Neuronal stem cell (in vitro differentiated cells): Measurements from ENCODE around the gene CPNE4. TPM values are rescaled to one million over a fixed set of nuclear protein-coding genes. Genes with fewer than 3 reads are reported as not detected.

Experiments used
- DNase-seq: peaks from one replicate; pipeline ENCODE4 v3.0.0-alpha.2; 2013; ENCODE audit warnings: low spot score
- H2AFZ ChIP-seq: one replicate; pipeline ENCODE4 v1.6.1; 2013; ENCODE audit warnings: mild to moderate bottlenecking, low read length, inconsistent platforms
- H2AK5ac ChIP-seq: 2 replicates; pipeline ENCODE4 v1.6.1; 2013; ENCODE audit warnings: low read depth, mild to moderate bottlenecking, inconsistent platforms, low read length, moderate library complexity, mixed read lengths
- H2BK120ac ChIP-seq: 2 replicates; pipeline ENCODE4 v1.6.1; 2013; ENCODE audit warnings: low read depth, mild to moderate bottlenecking, inconsistent platforms, low read length, moderate library complexity, mixed read lengths
- H2BK12ac ChIP-seq: one replicate; pipeline ENCODE4 v1.6.1; 2013; ENCODE audit warnings: low read length, inconsistent platforms
- H2BK15ac ChIP-seq: 2 replicates; pipeline ENCODE4 v1.6.1; 2013; ENCODE audit warnings: mild to moderate bottlenecking, low read length, inconsistent platforms, mixed read lengths
- H2BK5ac ChIP-seq: one replicate; pipeline ENCODE4 v1.6.1; 2013; ENCODE audit warnings: inconsistent platforms, mild to moderate bottlenecking, low read length, moderate library complexity
- H3K14ac ChIP-seq: one replicate; pipeline ENCODE4 v1.6.1; 2013; ENCODE audit warnings: low read length, inconsistent platforms
- H3K18ac ChIP-seq: 2 replicates; pipeline ENCODE4 v1.6.1; 2013; ENCODE audit warnings: low read length, inconsistent platforms
- H3K23ac ChIP-seq: 2 replicates; pipeline ENCODE4 v1.6.1; 2013; ENCODE audit warnings: low read depth, mild to moderate bottlenecking, mixed read lengths, low read length, inconsistent platforms; ENCODE audit not compliant: poor library complexity
- H3K27ac ChIP-seq: replicated peaks from 3 replicates; pipeline ENCODE4 v1.5.1; 2013; ENCODE audit warnings: low read length, inconsistent platforms
- H3K27me3 ChIP-seq, 3 experiments: 2 replicates each; pipeline ENCODE4 v1.6.1; 2013; ENCODE audit warnings: low read length in 3 of 3, mild to moderate bottlenecking in 2 of 3, inconsistent platforms in 1 of 3, low read depth in 1 of 3, mixed read lengths in 1 of 3, moderate library complexity in 1 of 3; ENCODE audit not compliant: control insufficient read depth in 3 of 3, insufficient read depth in 3 of 3
- H3K36me3 ChIP-seq, 2 donors: replicated peaks in 1 of 2; 2 replicates each; pipeline ENCODE4 v1.6.1; 2013; ENCODE audit warnings: low read length in 2 of 2; ENCODE audit not compliant: control insufficient read depth in 2 of 2, insufficient read depth in 2 of 2
- H3K4ac ChIP-seq: 2 replicates; pipeline ENCODE4 v1.6.1; 2013; ENCODE audit warnings: inconsistent platforms, mild to moderate bottlenecking, low read length, moderate library complexity
- H3K4me1 ChIP-seq, 2 donors: 1 replicate in 1 of 2; 2 replicates in 1 of 2; pipeline ENCODE4 v1.6.1; 2013; ENCODE audit warnings: low read length in 2 of 2, low read depth in 1 of 2; ENCODE audit not compliant: control insufficient read depth in 2 of 2, insufficient read depth in 1 of 2
- H3K4me2 ChIP-seq: one replicate; pipeline ENCODE4 v1.6.1; 2013; ENCODE audit warnings: mild to moderate bottlenecking, low read length, inconsistent platforms; ENCODE audit not compliant: insufficient read depth, poor library complexity, severe bottlenecking
- H3K4me3 ChIP-seq, 2 donors: 2 replicates each; pipeline ENCODE4 v1.5.1; 2013; ENCODE audit warnings: low read length in 2 of 2, mild to moderate bottlenecking in 2 of 2, inconsistent platforms in 1 of 2, moderate library complexity in 1 of 2
- H3K79me1 ChIP-seq: one replicate; pipeline ENCODE4 v1.6.1; 2013; ENCODE audit warnings: low read depth, mild to moderate bottlenecking, inconsistent platforms, low read length, moderate library complexity
- H3K9ac ChIP-seq: one replicate; pipeline ENCODE4 v1.6.1; 2013; ENCODE audit warnings: mild to moderate bottlenecking, low read depth, low read length, inconsistent platforms; ENCODE audit not compliant: poor library complexity
- H3K9me3 ChIP-seq, 2 donors: replicated peaks in 1 of 2; 2 replicates each; pipeline versions ENCODE3 to v1.6.1; 2013; ENCODE audit warnings: low read length in 2 of 2, mild to moderate bottlenecking in 2 of 2, inconsistent platforms in 1 of 2, low read depth in 1 of 2, mixed read lengths in 1 of 2, moderate library complexity in 1 of 2; ENCODE audit not compliant: control insufficient read depth in 2 of 2, insufficient read depth in 1 of 2
- H4K8ac ChIP-seq: one replicate; pipeline ENCODE4 v1.6.1; 2013; ENCODE audit warnings: low read depth, mild to moderate bottlenecking, inconsistent platforms, low read length, moderate library complexity
- H4K91ac ChIP-seq: one replicate; pipeline ENCODE4 v1.6.1; 2013; ENCODE audit warnings: low read length, low read depth, mild to moderate bottlenecking, inconsistent platforms; ENCODE audit not compliant: poor library complexity
- WGBS, 2 donors: extraction: QIAGEN DNeasy Blood & Tissue Kit; methylation state at CpG; one replicate each; pipeline ENCODE4 v1.1.7; 2013; ENCODE audit warnings: missing lambda C conversion rate in 2 of 2, mixed read lengths in 1 of 2; ENCODE audit not compliant: insufficient read length in 2 of 2, insufficient replicate concordance in 1 of 2; ENCODE audit errors: extremely low coverage in 2 of 2; 5-methylcytosine and 5-hydroxymethylcytosine counted together
- polyA plus RNA-seq, 2 experiments: library from polyadenylated mRNA; stranded (reverse); fragments of 200-250 nt; gene quantifications; one replicate each; pipeline ENCODE4 v1.2.3, GENCODE V29; 2013

Gene CPNE4
- 0.13 TPM for polyA plus RNA-seq (2013, experiment 1 of 2)
- polyA plus RNA-seq (2013, experiment 2 of 2), result 0.07 TPM

DNA sequence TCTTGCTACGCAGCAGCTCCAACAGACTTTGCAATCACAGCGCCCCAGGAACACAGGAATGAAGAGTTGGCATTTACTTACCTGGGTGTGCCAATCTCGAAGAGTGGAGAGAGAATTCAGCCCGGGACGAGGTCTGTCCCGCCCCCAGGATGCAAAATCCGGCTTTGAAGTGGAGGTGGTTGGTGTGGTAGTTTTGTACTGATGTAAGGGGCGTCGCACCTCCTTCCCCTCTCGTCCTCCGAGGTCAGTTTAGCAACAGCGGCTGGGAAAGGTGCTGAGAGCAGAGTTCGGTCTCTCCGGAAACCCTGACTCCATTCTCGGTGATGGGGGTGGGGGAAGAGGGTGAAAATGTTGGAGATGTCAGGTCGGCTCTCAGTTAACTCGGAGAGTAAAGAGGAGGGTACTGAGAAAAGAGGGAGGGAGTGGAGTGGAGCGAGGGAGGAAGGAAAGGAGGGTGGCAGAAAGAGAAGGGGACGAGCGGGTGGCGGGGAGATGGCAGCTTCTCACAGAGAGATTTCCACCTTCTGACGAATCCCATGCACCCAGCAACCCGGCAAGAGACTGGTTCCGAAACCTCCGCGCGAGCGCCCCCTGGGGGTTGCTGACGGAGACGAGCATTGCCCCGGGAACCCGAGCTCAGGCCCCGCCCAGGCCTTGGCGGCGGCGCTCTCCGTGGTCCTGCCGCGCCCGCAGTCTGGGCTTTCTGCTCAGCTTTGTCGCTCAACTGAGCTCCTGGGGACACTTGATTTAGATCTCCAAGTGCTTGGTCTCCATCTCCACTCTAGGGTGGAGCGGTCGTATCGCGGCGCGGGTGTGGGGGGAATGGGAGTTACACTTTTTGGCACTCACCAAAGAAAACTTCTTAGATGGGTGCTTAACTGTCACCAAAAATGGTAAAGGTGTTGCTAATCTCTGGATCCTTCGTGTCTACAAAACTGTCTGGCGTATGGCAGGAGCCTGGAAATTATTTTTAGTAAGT lies at the start of gene CPNE4:
TSS of gene CPNE4 (minus strand) at position 529 of the 979 bp plus-strand sequence.
- H3K27ac ChIP-seq, result no peak within 1 kb of the TSS
- no peak within 1 kb of the TSS for H2AK5ac ChIP-seq
- H3K23ac ChIP-seq, result no peak within 1 kb of the TSS
- H2BK15ac ChIP-seq, result no peak within 1 kb of the TSS
- DNase-seq, result peak; percentile 90
- no peaks in the 10 kb centered on the region for H3K79me1 ChIP-seq
- H2AFZ ChIP-seq, result peak within 1 kb of the TSS; percentile 89
- no peak within 1 kb of the TSS for H4K8ac ChIP-seq
- no peak within 1 kb of the TSS for H3K9ac ChIP-seq
- H3K18ac ChIP-seq, result no peak within 1 kb of the TSS
- H3K27me3 ChIP-seq, result peaks cover 2 to 26% (median 5%) of the 10 kb centered on the region in 3 experiments
- H2BK120ac ChIP-seq, result no peak within 1 kb of the TSS
- H3K4me2 ChIP-seq, result peak within 1 kb of the TSS; percentile 97
- no peaks in the 10 kb centered on the region for H3K9me3 ChIP-seq
- H2BK5ac ChIP-seq, result no peak within 1 kb of the TSS
- no peaks in the 10 kb centered on the region for H3K36me3 ChIP-seq
- H4K91ac ChIP-seq, result no peak within 1 kb of the TSS
- H3K4ac ChIP-seq, result no peak within 1 kb of the TSS
- no peak within 1 kb of the TSS for H2BK12ac ChIP-seq
- no peak within 1 kb of the TSS for H3K14ac ChIP-seq
- peaks cover 8% of the 10 kb centered on the region in 2 donors for H3K4me1 ChIP-seq
- no CpG with 5 or more reads among the region's 49 CpGs for WGBS, 2 donors
- peak within 1 kb of the TSS; percentile 59 to 69 for H3K4me3 ChIP-seq

- Histone ChIP-seq H3K27me3 (peaks cover 0 to 2% (median 0%) of the 10 kb centered on the region in 3 experiments), H3K4me3 (no peak overlapping the region), H3K36me3 (no peaks in the 10 kb centered on the region), H3K14ac (no peak overlapping the region), H4K8ac (no peak overlapping the region), H2BK12ac (no peak overlapping the region), H2AK5ac (no peak overlapping the region), H3K9me3 (no peaks in the 10 kb centered on the region), H4K91ac (no peak overlapping the region), H2BK5ac (no peak overlapping the region), H3K79me1 (no peaks in the 10 kb centered on the region), H3K9ac (no peak overlapping the region), H2AFZ (no peak overlapping the region), H3K27ac (no peak overlapping the region), H3K4ac (no peak overlapping the region), H2BK120ac (no peak overlapping the region), H2BK15ac (no peak overlapping the region), H3K4me2 (no peak overlapping the region), H3K18ac (no peak overlapping the region), H3K4me1 (peaks cover 0 to 5% of the 10 kb centered on the region in 2 donors), H3K23ac (no peak overlapping the region)
- DNase-seq, result no peak
- no CpG with 5 or more reads among the region's 6 CpGs for WGBS, 2 donors
Observed at GRCh38 chr3:132083583-132084279, 48.9 kb upstream of the CPNE4 start.

DNA sequence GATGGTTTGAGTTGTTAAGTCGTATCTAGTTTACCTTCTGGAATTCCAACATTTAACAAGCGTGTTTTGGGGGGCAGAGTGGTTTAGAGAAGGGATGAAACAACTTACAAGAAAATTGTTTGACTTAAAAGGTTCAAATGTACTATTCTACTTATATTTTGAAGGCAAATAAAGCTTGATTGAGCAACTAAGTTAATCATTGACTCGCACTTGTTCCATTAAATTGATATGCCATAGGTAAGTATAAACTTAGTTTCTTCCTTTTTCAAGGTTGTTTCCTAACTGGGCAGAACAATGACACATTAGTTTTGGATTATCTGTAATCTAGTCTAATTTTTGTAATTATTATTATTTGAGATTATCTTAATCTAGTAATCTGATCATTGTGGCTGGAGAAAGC lies 48.3 kb upstream of the CPNE4 start:
- no peak overlapping the region for H3K4ac ChIP-seq
- no peaks in the 10 kb centered on the region for H3K36me3 ChIP-seq
- no peak overlapping the region for H2BK15ac ChIP-seq
- DNase-seq, result no peak
- no peaks in the 10 kb centered on the region for H3K9me3 ChIP-seq
- H2BK5ac ChIP-seq, result no peak overlapping the region
- no peak overlapping the region for H3K14ac ChIP-seq
- H3K27me3 ChIP-seq, result peaks cover 0 to 2% (median 0%) of the 10 kb centered on the region in 3 experiments
- H3K27ac ChIP-seq, result no peak overlapping the region
- no peaks in the 10 kb centered on the region for H3K79me1 ChIP-seq
- H3K23ac ChIP-seq, result no peak overlapping the region
- no peak overlapping the region for H2AK5ac ChIP-seq
- no peak overlapping the region for H2BK120ac ChIP-seq
- H3K4me3 ChIP-seq, result no peak overlapping the region
- H3K4me1 ChIP-seq, result peaks cover 0 to 5% of the 10 kb centered on the region in 2 donors
- H3K9ac ChIP-seq, result no peak overlapping the region
- no peak overlapping the region for H4K91ac ChIP-seq
- no CpG with 5 or more reads among the region's 3 CpGs for WGBS, 2 donors
- no peak overlapping the region for H3K18ac ChIP-seq
- no peak overlapping the region for H2AFZ ChIP-seq
- H2BK12ac ChIP-seq, result no peak overlapping the region
- no peak overlapping the region for H4K8ac ChIP-seq
- H3K4me2 ChIP-seq, result no peak overlapping the region

- Histone ChIP-seq H3K9me3 (no peaks in the 10 kb centered on the region), H3K27me3 (no peaks in the 10 kb centered on the region), H2BK15ac (no peak overlapping the region), H3K36me3 (no peaks in the 10 kb centered on the region), H2AFZ (no peak overlapping the region), H2AK5ac (no peak overlapping the region), H2BK120ac (no peak overlapping the region), H2BK5ac (no peak overlapping the region), H3K4me1 (peaks cover 0 to 5% of the 10 kb centered on the region in 2 donors), H3K4me3 (no peak overlapping the region), H3K18ac (no peak overlapping the region), H3K23ac (no peak overlapping the region), H3K4me2 (no peak overlapping the region), H4K8ac (no peak overlapping the region), H3K4ac (no peak overlapping the region), H3K14ac (no peak overlapping the region), H3K9ac (no peak overlapping the region), H3K79me1 (no peaks in the 10 kb centered on the region), H4K91ac (no peak overlapping the region), H2BK12ac (no peak overlapping the region), H3K27ac (no peak overlapping the region)
- WGBS, 2 donors, result no CpG with 5 or more reads among the region's 1 CpG
- no peak for DNase-seq
Observed at GRCh38 chr3:132079147-132079546, 44.3 kb upstream of the CPNE4 start.
